HG02588 (cell line): ENCODE measurements around the gene ALDH1A3.
A peak's percentile ranks its signal among the peaks of the same experiment; 100 is the strongest.

Source experiments
- ATAC-seq: cut with Tn5 transposase; IDR thresholded peaks from one replicate; pipeline ENCODE4 v1.9.1; 2021; ENCODE audit warnings: mild to moderate bottlenecking, moderate library complexity; ENCODE audit not compliant: unreplicated experiment

The ALDH1A3 gene

DNA sequence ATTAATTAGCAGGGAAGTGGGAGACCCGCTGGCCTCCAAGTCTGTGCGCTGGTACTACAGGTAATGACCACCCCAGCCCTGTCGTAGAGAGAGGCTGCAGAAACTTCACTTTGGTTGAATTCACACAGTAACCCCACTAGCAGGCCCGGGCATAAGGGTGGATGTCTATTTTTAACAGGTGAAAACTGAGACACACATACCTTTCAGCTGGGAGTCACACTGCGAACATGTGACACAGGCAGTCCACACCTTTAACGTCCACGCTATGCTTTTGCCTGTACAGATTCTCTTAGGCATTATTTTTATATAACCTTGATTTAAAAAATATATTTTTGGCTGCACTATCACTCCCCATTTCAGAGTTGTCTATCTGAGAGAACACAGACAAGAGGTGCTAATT, 43.4 kb downstream of the ALDH1A3 start:
- no peak for ATAC-seq

DNA sequence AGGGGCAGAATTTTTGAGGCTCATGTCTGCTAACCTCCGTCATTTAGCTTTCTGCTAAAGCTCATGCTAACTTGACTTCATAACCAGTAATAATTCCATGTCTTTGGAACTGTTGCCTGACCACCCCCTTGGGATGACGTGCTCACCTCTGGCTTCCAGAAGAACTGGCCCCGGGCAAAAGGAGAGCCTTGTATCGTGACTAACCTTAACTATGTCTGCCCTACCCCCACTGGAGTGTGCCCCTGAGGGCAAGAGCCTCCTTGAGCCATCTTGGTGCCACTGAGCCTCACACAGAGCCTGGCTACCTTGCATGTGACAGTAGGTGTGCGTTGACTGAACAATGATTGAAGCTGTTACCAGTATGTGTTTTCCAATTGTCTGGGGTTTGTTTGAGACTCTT, 44.3 kb downstream of the ALDH1A3 start:
- no peak for ATAC-seq

DNA sequence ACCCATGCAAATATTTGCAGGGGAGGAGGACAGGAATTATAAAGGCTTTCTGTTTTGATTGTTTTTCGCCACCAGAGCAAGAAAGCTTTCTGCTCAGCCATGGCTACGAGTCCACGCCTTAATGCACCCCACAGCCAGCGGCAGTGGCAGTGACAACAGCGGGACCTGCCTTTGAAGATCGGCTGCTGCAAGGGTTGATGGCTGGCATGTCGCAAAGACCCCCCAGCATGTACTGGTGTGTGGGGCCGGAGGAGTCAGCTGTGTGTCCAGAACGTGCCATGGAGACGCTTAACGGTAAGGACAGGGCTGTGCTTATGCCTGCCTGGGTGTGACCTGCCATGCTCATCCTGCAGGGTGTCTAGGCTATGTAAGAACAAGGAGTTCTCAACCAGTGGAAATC, 44.8 kb downstream of the ALDH1A3 start:
- no peak for ATAC-seq

GRCh38 chr15:100925480-100925879, 45.8 kb downstream of the ALDH1A3 start:
- ATAC-seq = no peak

GRCh38 chr15:100926258-100926657, 46.6 kb downstream of the ALDH1A3 start:
- ATAC-seq = no peak

DNA sequence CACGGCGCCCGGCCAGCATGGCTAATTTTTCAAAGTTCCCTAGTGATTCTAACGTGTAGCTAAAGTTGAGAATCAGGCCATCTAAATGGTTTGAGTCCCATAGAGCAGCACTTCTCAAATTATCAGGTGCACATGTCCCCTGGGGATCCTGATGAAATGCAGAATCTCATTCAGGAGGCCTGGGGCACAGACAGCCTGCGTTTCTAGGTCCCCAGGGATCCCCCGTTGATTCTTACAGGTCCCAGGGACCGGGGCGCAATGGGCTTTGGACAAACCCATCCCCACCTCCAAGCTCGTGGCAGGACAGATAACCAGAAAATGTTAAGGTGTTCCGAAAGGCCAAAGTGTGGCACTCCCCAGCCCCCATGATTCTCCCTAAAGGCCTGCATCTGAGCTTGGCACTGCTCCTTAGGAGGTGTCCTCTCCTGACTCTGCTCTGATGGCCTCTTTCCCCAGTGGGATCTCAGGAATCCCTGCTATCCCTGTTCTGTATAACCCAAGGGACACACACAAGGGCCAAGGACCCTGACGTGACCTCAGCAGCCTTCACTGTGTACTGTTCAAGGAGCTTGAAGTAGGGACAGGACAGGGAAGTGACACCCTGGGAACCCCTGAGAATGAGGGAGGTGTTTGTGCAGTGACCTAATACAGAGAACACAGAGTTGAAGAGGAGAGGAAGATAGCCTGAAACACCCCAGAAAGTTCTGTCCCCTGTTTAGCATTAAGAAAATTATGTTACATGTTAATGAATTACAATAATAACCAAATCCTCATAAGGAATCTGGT, 47.5 kb downstream of the ALDH1A3 start:
- ATAC-seq = no peak

GRCh38 chr15:100928632-100929280, 49.1 kb downstream of the ALDH1A3 start:
- ATAC-seq = no peak

DNA sequence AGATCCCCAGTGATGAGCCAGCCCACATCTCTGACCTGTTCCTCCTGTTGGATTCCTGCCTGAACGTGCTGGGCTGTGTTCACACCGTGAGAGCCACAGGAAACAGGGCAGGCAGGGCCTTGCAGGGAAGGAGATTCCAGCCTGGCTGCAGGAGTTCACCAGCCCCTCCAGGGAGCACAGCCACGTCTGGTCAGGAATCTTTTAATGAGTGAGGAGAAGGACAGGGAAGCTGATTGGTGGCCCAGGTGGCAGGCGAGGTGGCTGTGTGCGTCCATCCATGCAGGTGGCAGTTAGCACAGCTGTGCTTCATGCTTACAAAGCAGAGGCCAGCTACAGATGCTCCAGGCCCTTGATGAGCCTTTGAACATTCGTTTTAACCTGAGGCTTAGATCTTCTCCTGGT, 50.0 kb downstream of the ALDH1A3 start:
- no peak for ATAC-seq

DNA sequence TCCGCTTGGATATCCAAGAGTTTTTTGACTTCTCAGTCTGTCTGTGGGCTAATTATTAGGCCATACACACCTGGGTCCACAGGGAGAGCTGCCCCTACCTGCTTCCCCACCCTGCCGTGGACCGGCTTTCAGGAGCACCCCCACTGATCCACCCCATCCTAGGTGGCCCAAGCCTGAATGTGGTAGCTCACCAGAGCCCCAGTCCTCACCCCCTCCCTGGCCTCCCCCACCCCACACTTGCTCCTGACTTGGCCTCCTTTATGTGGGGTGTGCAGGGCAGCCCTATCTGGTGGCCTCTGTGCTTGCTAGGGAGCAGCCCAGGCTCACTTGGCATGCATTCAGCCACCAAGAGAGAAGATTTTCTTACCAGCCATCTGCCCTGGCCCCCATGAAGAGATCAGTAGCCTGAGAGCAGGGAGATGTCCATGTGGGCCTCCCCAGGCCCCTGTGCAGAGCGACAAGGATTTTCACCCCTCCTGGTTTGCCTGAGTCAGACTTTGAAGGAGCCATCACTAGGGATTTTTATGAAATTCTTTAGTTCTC, 50.7 kb downstream of the ALDH1A3 start:
- no peak for ATAC-seq

- ATAC-seq = peak; percentile 45
Observed at GRCh38 chr15:100931143-100931890, 51.7 kb downstream of the ALDH1A3 start.

GRCh38 chr15:100932676-100933348, 53.2 kb downstream of the ALDH1A3 start:
- no peak for ATAC-seq

- no peak for ATAC-seq
Observed at GRCh38 chr15:100934166-100934565, 54.5 kb downstream of the ALDH1A3 start.

DNA sequence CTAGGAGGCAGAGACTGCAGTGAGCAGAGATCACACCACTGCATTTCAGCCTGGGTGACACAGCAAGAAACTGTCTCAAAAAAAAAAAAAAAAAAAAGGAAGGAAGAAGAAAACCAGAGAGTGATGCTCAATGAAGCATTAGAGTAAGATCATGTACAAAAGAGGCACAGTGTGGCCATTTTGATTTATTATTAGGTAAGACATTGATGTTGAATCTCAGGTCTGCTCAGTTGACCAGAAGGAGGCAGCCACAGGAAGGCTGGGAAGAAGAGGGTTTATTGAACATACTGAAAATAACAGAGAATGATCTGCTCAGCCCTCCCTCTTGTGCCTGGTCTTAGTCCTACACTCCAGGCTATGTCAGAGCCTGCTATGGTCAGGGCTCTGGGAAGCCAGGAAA, 55.1 kb downstream of the ALDH1A3 start:
- ATAC-seq = no peak

GRCh38 chr15:100937171-100937570, 57.5 kb downstream of the ALDH1A3 start:
- no peak for ATAC-seq

GRCh38 chr15:100939791-100940190, 60.2 kb downstream of the ALDH1A3 start:
- no peak for ATAC-seq

DNA sequence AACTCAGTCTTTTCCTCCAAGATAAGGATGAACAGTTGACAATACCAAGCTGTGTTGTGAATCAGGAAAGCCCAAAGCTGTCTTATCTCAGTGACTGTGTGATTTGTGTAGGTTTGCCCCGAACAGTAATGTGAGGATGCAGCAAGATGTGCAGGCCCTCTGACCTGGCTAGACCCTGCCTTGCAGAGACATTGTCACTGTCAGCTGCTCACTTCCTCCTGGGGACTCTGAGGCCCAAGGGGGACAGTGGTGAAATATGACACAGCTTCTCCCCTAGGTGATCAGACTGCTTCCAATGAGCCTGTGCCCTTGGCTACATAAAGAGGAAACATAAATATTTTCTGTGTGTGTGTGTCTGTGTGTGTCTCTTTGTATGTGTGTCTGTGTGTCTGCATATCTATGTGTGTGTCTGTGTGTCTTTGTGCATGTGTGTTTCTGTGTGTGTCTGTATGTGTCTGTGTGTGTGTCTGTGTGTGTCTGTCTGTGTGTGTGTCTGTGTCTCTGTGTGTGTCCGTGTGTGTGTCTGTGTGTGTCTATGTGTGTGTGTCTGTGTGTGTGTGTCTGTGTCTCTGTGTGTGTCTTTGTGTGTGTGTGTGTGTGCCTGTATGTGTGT, 61.2 kb downstream of the ALDH1A3 start:
- peak; percentile 68 for ATAC-seq

- peak; percentile 55 for ATAC-seq
Observed at GRCh38 chr15:100941536-100941935, 61.9 kb downstream of the ALDH1A3 start.

- no peak for ATAC-seq
Observed at GRCh38 chr15:100942656-100943425, 63.2 kb downstream of the ALDH1A3 start.

DNA sequence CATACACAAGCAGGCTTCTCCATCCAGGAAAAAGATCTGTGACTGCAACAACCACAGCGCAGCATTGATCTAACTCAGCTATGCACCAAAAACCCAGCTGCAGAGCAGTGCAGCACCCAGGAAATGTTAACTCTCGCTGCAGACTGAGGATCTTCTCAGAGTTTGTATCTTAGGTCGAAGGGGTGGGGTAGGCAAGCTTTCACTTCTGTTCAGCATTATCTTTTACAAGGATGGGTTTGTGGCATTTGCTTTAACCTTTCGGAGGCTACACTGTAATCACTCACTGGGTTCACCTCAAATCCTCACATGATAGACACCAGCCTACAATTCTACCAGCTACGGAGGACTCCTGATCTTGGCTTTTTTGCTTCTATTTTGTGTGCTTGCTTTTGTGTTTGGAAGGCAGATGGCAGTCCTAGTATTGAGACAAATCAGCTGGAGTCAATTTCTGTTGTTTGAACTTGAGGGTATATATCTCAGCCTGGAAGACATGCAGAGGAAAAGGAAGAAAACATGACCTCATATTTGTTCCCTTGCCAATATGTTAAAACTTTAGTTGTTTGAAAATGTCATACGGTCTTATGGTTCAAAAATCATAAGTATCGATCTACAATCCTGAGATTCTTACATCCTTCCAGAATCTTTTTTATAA, 64.7 kb downstream of the ALDH1A3 start:
- ATAC-seq = no peak
